ENCODE results near the gene REV3L.

DNA sequence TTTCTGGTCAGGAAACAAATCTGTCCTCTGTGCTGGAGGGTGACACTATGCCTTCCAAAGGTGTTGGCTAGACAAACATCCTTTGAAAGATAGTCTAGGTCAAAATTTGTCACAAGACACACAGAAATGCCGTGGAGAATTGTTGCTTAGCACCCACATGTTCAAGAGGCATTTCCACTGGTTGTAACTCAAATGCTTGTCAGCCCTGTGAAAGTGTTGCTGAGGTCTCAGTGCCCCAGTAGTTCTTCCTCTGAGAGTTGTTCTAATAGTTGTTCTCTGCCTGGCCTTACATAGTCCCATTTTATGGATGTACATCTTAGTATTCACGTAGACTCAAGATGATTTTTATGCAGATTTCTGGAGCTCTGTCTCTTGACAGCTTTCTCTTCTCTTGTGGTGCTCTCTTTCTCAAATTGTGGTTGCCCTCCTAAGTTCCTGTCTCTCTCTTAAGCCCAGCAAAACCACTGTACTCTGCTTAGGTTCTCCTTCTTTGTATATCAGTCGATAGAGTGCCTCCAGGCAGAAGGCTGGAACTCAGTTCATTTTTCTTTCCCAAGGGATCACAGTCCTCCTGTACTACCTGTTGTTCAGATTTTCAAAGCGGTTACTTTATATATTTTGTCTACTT is 39.5 kb upstream of the REV3L start:
- TF ChIP-seq EZH2phosphoT487 (conservative IDR thresholded peaks at IDR 0.05; ENCODE audit: low read length): no peak
- TF ChIP-seq, protein P1, sequence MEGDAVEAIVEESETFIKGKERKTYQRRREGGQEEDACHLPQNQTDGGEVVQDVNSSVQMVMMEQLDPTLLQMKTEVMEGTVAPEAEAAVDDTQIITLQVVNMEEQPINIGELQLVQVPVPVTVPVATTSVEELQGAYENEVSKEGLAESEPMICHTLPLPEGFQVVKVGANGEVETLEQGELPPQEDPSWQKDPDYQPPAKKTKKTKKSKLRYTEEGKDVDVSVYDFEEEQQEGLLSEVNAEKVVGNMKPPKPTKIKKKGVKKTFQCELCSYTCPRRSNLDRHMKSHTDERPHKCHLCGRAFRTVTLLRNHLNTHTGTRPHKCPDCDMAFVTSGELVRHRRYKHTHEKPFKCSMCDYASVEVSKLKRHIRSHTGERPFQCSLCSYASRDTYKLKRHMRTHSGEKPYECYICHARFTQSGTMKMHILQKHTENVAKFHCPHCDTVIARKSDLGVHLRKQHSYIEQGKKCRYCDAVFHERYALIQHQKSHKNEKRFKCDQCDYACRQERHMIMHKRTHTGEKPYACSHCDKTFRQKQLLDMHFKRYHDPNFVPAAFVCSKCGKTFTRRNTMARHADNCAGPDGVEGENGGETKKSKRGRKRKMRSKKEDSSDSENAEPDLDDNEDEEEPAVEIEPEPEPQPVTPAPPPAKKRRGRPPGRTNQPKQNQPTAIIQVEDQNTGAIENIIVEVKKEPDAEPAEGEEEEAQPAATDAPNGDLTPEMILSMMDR (IDR thresholded peaks at IDR 0.05; ENCODE audit: insufficient read depth, low read length, poor library complexity, severe bottlenecking): no peak

All from SU-DHL-6 (cell line).